Measurements from ENCODE around the gene SETD1A. TPM values are rescaled to one million over a fixed set of nuclear protein-coding genes. Genes with fewer than 3 reads are reported as not detected.

SETD1A gene
- total and polyA plus RNA-seq, 12 donors, result 2.3 to 40.1 (median 12.8) TPM

DNA sequence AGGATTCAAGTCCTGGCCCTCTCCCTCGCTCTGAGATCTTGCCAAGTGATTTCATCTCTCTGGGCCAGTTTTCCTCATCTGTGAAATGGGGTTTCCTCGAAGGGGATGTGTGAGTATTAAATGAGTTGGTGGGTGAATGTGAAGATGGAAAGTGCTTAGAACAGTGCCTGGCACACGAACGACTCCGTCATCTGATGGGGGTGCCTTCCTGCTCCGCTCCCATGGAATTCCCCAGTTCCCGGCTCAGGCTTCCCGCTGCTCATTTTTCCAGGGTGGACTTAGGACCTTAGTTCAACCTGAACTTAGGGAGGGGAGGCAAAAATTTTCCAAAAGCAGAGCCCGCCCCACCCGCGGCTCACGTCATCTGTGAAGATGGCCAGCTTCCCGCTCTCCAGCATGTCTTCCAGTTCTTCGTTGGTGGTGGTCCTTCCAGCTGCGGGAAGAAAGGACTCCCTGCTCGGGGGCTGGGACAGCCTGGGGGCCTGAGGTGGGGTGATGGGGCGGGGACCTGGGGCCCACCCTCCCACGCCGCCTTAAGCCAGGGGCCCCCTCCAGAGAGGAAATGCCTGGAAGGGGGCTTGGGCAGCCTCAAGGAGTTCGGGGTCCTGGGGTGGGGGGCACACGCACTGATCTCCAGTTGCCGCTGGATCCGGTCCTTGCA lies 38.9 kb downstream of the SETD1A start:
- Histone ChIP-seq H3K4me1 (replicated peaks in 1 of 2) (peaks cover 15 to 21% of the 10 kb centered on the region in 2 donors), H3K27ac (peak overlapping the region in 1 of 5 donors; percentile 90), H3K4me3 (peak overlapping the region in 2 of 4 donors; percentile 29 to 60), H3K9me3 (replicated peaks in 1 of 3) (no peaks in the 10 kb centered on the region), H3K36me3 (replicated peaks in 1 of 2) (no peaks in the 10 kb centered on the region), H3K27me3 (no peaks in the 10 kb centered on the region)
- intact Hi-C loops (cut with DNase I), result no loop called here
- DNase-seq, result no peak
- WGBS, 4 donors, result 42 to 59% (median 45%) methylated on average over 13 to 23 of the region's 23 CpGs
- TF ChIP-seq, protein P1, sequence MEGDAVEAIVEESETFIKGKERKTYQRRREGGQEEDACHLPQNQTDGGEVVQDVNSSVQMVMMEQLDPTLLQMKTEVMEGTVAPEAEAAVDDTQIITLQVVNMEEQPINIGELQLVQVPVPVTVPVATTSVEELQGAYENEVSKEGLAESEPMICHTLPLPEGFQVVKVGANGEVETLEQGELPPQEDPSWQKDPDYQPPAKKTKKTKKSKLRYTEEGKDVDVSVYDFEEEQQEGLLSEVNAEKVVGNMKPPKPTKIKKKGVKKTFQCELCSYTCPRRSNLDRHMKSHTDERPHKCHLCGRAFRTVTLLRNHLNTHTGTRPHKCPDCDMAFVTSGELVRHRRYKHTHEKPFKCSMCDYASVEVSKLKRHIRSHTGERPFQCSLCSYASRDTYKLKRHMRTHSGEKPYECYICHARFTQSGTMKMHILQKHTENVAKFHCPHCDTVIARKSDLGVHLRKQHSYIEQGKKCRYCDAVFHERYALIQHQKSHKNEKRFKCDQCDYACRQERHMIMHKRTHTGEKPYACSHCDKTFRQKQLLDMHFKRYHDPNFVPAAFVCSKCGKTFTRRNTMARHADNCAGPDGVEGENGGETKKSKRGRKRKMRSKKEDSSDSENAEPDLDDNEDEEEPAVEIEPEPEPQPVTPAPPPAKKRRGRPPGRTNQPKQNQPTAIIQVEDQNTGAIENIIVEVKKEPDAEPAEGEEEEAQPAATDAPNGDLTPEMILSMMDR (IDR thresholded peaks at IDR 0.05), result no peak
- no peak for TF ChIP-seq POLR2A (IDR thresholded peaks at IDR 0.05)

DNA sequence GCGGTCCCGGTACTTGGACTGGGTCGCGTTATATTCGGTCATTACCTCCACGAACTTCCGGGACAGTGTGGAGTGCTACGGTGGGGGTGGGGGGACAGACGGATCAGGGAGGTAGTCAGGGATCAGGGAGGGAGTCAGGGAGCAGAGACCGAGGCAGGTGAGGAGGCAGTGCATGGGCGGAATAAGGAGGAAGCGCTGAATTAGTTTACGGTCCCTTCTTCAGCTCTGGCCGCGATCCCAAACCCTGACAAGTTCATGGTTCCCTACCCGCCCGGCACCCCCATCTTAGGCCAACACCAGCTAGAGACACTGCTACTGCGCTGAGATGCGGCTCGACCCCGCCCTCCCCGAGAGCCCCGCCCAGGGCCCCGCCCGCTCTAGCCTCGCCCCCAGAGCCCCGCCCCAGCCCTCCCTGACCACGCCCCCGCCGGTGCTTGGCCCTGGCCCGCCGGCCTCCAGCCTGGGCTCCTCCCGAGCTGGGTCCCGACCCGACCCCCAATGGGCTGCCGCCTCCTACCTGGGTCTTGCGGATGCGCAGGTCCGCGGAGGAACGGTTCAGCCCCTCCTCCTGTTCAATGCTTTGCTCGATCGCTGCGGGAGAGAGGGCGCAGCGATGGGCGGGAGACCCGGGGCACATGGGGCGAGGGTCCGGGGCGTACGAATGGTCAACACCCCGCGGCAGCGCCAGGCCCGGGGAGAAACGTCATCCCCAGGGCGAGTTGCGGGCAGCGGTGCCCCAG lies 39.6 kb downstream of the SETD1A start:
- intact Hi-C loops (cut with DNase I), result no loop called here
- Histone ChIP-seq H3K27ac (peak overlapping the region; percentile 38 to 90 (median 80)), H3K27me3 (no peaks in the 10 kb centered on the region), H3K9me3 (replicated peaks in 1 of 3) (no peaks in the 10 kb centered on the region), H3K4me3 (peak overlapping the region in 2 of 4 donors; percentile 29 to 60), H3K36me3 (replicated peaks in 1 of 2) (no peaks in the 10 kb centered on the region), H3K4me1 (replicated peaks in 1 of 2) (peaks cover 15 to 21% of the 10 kb centered on the region in 2 donors)
- peak; percentile 78 to 88 (median 84) for DNase-seq
- WGBS, 4 donors, result 6 to 12% (median 8%) methylated on average over 22 to 60 of the region's 60 CpGs
- TF ChIP-seq, protein P1 (IDR thresholded peaks at IDR 0.05), result no peak
- peak; percentile 44 to 48 for TF ChIP-seq POLR2A (IDR thresholded peaks at IDR 0.05)

DNA sequence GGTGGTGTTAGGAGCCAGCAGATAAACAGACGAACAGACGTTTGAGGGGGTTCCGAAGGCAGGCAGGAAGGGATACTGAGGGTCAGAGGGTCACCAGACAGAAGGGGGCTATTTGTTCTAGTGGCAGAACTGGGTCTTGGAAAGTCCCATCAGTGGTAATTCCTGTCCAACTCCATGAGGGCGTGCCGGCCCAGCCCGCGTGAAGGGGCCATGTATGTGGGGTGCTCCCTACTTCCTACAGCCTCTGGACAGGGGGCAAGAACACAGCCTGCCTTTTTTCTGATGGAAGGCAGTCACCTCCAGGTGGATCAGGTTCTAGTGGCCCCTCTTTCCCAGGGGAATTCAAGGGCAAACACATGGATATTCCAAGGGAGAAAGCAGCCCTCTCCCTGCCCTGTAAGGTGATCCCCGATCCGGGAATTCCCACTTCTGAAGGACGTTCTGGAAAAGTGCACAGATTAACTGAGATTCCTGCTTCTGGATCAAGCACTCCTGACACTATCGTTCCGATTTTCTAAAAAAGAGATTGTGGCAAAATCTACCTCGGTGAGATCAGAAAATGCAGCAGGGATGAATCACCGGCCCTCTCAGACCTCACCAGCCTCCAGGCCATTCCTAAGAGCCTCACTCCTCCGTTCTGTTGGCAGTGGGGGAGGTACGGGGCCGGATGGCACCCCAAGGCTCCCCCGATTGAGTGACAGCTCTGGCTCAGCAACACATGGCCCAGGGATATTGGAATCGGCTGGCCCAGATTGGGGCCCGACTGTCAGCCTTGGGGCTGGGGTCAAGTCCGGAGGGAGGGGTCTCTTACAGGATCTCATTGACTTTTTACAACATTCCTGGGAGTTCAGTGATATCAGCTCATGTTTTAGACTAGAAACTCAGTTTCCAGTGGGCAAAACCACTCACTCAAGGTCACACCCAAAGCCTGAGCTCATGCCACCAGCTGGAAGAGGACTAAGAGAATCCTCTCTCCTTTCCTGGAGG lies 40.5 kb downstream of the SETD1A start:
- WGBS, 4 donors, result 46 to 57% (median 53%) methylated on average over 10 to 21 of the region's 21 CpGs
- H3K4me1 ChIP-seq (replicated peaks in 1 of 2), result peaks cover 15 to 21% of the 10 kb centered on the region in 2 donors
- H3K27ac ChIP-seq, result peak overlapping the region; percentile 38 to 90 (median 80)
- peak in 6 of 7 donors; percentile 67 to 75 (median 69) for DNase-seq
- H3K27me3 ChIP-seq, result no peaks in the 10 kb centered on the region
- H3K9me3 ChIP-seq (replicated peaks in 1 of 3), result no peaks in the 10 kb centered on the region
- no peaks in the 10 kb centered on the region for H3K36me3 ChIP-seq (replicated peaks in 1 of 2)
- TF ChIP-seq POLR2A (IDR thresholded peaks at IDR 0.05), result peak in 1 of 2 donors; percentile 51
- TF ChIP-seq, protein P1 (IDR thresholded peaks at IDR 0.05), result no peak
- peak overlapping the region in 2 of 4 donors; percentile 29 to 60 for H3K4me3 ChIP-seq
- intact Hi-C loops (cut with DNase I), result no loop called here

Measured in adrenal gland (tissue), 12 donors.